WTC11 (cell line): ENCODE data around the gene KAT6B. TPM values are rescaled to one million over a fixed set of nuclear protein-coding genes. Genes with fewer than 3 reads are reported as not detected.

Experiments
- CREB1 ChIP-seq: sonication (generic); formaldehyde crosslinking; IDR thresholded peaks from 2 replicates; pipeline ENCODE4 v1.8.0; 2023; ENCODE audit warnings: mild to moderate bottlenecking, missing genetic modification reagents
- ELF4 ChIP-seq: sonication (generic); formaldehyde crosslinking; IDR thresholded peaks from 2 replicates; pipeline ENCODE4 v1.8.1; 2022; ENCODE audit warnings: low read depth, mild to moderate bottlenecking, moderate library complexity, missing genetic modification reagents
- ETV6 ChIP-seq: sonication (generic); formaldehyde crosslinking; IDR thresholded peaks from 2 replicates; pipeline ENCODE4 v1.8.1; 2022; ENCODE audit warnings: mild to moderate bottlenecking, missing genetic modification reagents
- FOXJ3 ChIP-seq: sonication (generic); formaldehyde crosslinking; IDR thresholded peaks from 2 replicates; pipeline ENCODE4 v1.9.0; 2021; ENCODE audit warnings: missing genetic modification reagents, mild to moderate bottlenecking, borderline replicate concordance
- FOXK1 ChIP-seq: sonication (generic); formaldehyde crosslinking; IDR thresholded peaks from 2 replicates; pipeline ENCODE4 v1.8.0; 2022; ENCODE audit warnings: mild to moderate bottlenecking, moderate library complexity, missing genetic modification reagents
- GABPB1 ChIP-seq: sonication (generic); formaldehyde crosslinking; IDR thresholded peaks from 2 replicates; pipeline ENCODE4 v1.8.1; 2023; ENCODE audit warnings: mild to moderate bottlenecking, missing genetic modification reagents
- GTF2I ChIP-seq: fragments of 250-450 bp; sonication (Bioruptor Pico); conservative IDR thresholded peaks from 2 replicates; pipeline ENCODE4 v1.4.0; 2021; ENCODE audit warnings: mild to moderate bottlenecking
- HMGA2 ChIP-seq: fragments of 250-450 bp; sonication (Bioruptor Pico); IDR thresholded peaks from 2 replicates; pipeline ENCODE4 v1.4.0; 2021; ENCODE audit warnings: mild to moderate bottlenecking, moderate library complexity
- JUN ChIP-seq: sonication (generic); formaldehyde crosslinking; IDR thresholded peaks from 2 replicates; pipeline ENCODE4 v1.8.0; 2023; ENCODE audit warnings: mild to moderate bottlenecking, missing genetic modification reagents
- NFATC4 ChIP-seq: fragments of 250-450 bp; sonication (Bioruptor Pico); IDR thresholded peaks from 2 replicates; pipeline ENCODE4 v1.9.0; 2021; ENCODE audit warnings: mild to moderate bottlenecking
- SMAD3 ChIP-seq: sonication (generic); formaldehyde crosslinking; IDR thresholded peaks from 2 replicates; pipeline ENCODE4 v1.8.0; 2022; ENCODE audit warnings: missing genetic modification reagents, mild to moderate bottlenecking, borderline replicate concordance
- SP1 ChIP-seq: sonication (generic); formaldehyde crosslinking; conservative IDR thresholded peaks from 2 replicates; pipeline ENCODE4 v1.8.1; 2022; ENCODE audit warnings: missing genetic modification reagents
- TEAD4 ChIP-seq: sonication (generic); formaldehyde crosslinking; IDR thresholded peaks from 2 replicates; pipeline ENCODE4 v1.8.0; 2022; ENCODE audit warnings: mild to moderate bottlenecking, missing genetic modification reagents
- ZNF232 ChIP-seq: sonication (generic); formaldehyde crosslinking; IDR thresholded peaks from 2 replicates; pipeline ENCODE4 v1.8.0; 2022; ENCODE audit warnings: mild to moderate bottlenecking, missing genetic modification reagents
- ZNF423 ChIP-seq: fragments of 250-450 bp; sonication (Bioruptor Pico); IDR thresholded peaks from 2 replicates; pipeline ENCODE4 v2.1.2; 2022; ENCODE audit warnings: mild to moderate bottlenecking, moderate library complexity
- ZNF671 ChIP-seq: fragments of 250-450 bp; sonication (Bioruptor Pico); IDR thresholded peaks from 2 replicates; pipeline ENCODE4 v1.8.0; 2021; ENCODE audit warnings: mild to moderate bottlenecking
- total RNA-seq: library from RNA; stranded (reverse); gene quantifications from 3 replicates; pipeline ENCODE4 v1.2.3, GENCODE V29; 2021
- TF ChIP-seq, protein P1 (sequence below): sonication (generic); formaldehyde crosslinking; IDR thresholded peaks from 2 replicates; pipeline ENCODE4 v1.8.1; 2023; ENCODE audit warnings: mild to moderate bottlenecking, missing genetic modification reagents
- TF ChIP-seq, protein P2 (sequence below): fragments of 250-450 bp; sonication (Bioruptor Pico); IDR thresholded peaks from 2 replicates; pipeline ENCODE4 v2.1.2; 2022; ENCODE audit warnings: mild to moderate bottlenecking, moderate library complexity
- TF ChIP-seq, protein P3 (sequence below): sonication (generic); formaldehyde crosslinking; IDR thresholded peaks from 2 replicates; pipeline ENCODE4 v1.8.1; 2022; ENCODE audit warnings: missing genetic modification reagents, borderline replicate concordance
- TF ChIP-seq, protein P4 (sequence below): fragments of 250-450 bp; sonication (Bioruptor Pico); IDR thresholded peaks from 2 replicates; pipeline ENCODE4 v1.9.0; 2021; ENCODE audit warnings: mild to moderate bottlenecking
- TF ChIP-seq, protein P5 (sequence below): sonication (generic); formaldehyde crosslinking; IDR thresholded peaks from 2 replicates; pipeline ENCODE4 v1.8.1; 2023; ENCODE audit warnings: mild to moderate bottlenecking, missing genetic modification reagents
- TF ChIP-seq, protein P6 (sequence below): sonication (generic); formaldehyde crosslinking; IDR thresholded peaks from 2 replicates; pipeline ENCODE4 v1.8.1; 2023; ENCODE audit warnings: mild to moderate bottlenecking, missing genetic modification reagents, moderate library complexity
- TF ChIP-seq, protein P7 (sequence below): fragments of 200-600 bp; IDR thresholded peaks from 2 replicates; pipeline ENCODE4 v1.8.0; 2022; ENCODE audit warnings: antibody characterized with exemption
- TF ChIP-seq, protein P8 (sequence below): sonication (generic); formaldehyde crosslinking; IDR thresholded peaks from 2 replicates; pipeline ENCODE4 v1.8.1; 2022; ENCODE audit warnings: low read depth, mild to moderate bottlenecking, moderate library complexity, missing genetic modification reagents, borderline replicate concordance
- TF ChIP-seq, protein P9 (sequence below): sonication (generic); formaldehyde crosslinking; IDR thresholded peaks from 2 replicates; pipeline ENCODE4 v1.8.0; 2022; ENCODE audit warnings: mild to moderate bottlenecking, missing genetic modification reagents

KAT6B gene
- total RNA-seq, 1 experiment from 2014 or later, result 18.5 TPM

DNA sequence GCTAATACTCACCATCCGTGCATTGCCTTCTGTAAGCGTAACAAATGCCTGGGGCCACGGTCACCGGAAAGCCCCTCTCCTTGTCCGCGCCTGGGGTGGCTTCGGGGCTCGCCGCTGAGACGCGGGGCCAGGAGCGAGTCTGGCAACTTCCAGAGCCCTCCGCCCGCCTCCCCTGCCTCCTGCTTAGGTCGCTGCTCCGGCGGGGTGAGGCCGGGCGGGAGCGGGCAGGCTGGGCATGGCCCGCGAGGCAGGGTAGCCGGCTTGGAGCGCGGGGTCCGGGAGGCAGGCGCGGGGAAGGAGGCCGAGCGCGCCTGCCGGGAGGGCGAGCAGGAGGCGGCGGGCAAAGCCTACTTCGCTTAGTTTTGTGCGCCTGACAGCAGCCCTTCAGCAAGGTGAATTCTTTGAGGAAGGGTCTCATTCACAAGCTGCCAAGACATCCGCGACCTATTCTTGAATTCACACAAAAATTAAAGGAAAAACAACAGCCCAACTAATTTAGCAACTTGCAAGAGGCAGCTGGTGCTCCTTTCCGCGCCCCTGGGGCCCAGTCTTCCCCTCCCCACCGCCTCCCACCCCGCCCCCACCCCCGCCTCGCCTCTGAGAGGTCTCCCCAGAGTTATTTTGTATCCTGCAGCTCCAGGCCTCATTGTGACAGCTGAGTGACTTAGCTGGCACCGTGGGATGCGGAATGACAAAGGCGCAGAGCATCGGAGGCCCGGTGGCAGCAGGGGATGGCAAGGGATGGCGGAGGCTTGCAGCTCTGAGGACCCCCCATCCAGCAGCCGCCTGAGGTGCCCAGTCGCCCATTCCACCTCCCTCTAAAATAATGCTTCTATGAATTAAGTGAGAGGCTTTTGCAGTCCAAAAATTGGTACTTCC is 12.8 kb upstream of the KAT6B start (continued):
- TF ChIP-seq, protein P1, sequence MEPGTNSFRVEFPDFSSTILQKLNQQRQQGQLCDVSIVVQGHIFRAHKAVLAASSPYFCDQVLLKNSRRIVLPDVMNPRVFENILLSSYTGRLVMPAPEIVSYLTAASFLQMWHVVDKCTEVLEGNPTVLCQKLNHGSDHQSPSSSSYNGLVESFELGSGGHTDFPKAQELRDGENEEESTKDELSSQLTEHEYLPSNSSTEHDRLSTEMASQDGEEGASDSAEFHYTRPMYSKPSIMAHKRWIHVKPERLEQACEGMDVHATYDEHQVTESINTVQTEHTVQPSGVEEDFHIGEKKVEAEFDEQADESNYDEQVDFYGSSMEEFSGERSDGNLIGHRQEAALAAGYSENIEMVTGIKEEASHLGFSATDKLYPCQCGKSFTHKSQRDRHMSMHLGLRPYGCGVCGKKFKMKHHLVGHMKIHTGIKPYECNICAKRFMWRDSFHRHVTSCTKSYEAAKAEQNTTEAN (CRISPR knock-in tag), result no peak
- TF ChIP-seq, protein P2, sequence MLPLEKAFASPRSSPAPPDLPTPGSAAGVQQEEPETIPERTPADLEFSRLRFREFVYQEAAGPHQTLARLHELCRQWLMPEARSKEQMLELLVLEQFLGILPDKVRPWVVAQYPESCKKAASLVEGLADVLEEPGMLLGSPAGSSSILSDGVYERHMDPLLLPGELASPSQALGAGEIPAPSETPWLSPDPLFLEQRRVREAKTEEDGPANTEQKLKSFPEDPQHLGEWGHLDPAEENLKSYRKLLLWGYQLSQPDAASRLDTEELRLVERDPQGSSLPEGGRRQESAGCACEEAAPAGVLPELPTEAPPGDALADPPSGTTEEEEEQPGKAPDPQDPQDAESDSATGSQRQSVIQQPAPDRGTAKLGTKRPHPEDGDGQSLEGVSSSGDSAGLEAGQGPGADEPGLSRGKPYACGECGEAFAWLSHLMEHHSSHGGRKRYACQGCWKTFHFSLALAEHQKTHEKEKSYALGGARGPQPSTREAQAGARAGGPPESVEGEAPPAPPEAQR, result no peak
- no peak for TF ChIP-seq JUN (CRISPR knock-in tag)
- no peak for TF ChIP-seq ELF4 (CRISPR knock-in tag)
- TF ChIP-seq, protein P3, sequence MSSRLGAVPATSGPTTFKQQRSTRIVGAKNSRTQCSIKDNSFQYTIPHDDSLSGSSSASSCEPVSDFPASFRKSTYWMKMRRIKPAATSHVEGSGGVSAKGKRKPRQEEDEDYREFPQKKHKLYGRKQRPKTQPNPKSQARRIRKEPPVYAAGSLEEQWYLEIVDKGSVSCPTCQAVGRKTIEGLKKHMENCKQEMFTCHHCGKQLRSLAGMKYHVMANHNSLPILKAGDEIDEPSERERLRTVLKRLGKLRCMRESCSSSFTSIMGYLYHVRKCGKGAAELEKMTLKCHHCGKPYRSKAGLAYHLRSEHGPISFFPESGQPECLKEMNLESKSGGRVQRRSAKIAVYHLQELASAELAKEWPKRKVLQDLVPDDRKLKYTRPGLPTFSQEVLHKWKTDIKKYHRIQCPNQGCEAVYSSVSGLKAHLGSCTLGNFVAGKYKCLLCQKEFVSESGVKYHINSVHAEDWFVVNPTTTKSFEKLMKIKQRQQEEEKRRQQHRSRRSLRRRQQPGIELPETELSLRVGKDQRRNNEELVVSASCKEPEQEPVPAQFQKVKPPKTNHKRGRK (CRISPR knock-in tag), result no peak
- no peak for TF ChIP-seq ZNF671 (CRISPR knock-in tag)
- TF ChIP-seq FOXK1 (CRISPR knock-in tag), result peak; percentile 40; the same call in 1 of the 2 replicates
- no peak for TF ChIP-seq CREB1
- TF ChIP-seq, protein P4, sequence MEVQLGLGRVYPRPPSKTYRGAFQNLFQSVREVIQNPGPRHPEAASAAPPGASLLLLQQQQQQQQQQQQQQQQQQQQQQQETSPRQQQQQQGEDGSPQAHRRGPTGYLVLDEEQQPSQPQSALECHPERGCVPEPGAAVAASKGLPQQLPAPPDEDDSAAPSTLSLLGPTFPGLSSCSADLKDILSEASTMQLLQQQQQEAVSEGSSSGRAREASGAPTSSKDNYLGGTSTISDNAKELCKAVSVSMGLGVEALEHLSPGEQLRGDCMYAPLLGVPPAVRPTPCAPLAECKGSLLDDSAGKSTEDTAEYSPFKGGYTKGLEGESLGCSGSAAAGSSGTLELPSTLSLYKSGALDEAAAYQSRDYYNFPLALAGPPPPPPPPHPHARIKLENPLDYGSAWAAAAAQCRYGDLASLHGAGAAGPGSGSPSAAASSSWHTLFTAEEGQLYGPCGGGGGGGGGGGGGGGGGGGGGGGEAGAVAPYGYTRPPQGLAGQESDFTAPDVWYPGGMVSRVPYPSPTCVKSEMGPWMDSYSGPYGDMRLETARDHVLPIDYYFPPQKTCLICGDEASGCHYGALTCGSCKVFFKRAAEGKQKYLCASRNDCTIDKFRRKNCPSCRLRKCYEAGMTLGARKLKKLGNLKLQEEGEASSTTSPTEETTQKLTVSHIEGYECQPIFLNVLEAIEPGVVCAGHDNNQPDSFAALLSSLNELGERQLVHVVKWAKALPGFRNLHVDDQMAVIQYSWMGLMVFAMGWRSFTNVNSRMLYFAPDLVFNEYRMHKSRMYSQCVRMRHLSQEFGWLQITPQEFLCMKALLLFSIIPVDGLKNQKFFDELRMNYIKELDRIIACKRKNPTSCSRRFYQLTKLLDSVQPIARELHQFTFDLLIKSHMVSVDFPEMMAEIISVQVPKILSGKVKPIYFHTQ, result no peak
- TF ChIP-seq ETV6 (CRISPR knock-in tag), result 0 out of 2 replicates have a peak, but pooled peaks have one; percentile 28
- TF ChIP-seq FOXJ3 (CRISPR knock-in tag), result no peak
- TF ChIP-seq, protein P5, sequence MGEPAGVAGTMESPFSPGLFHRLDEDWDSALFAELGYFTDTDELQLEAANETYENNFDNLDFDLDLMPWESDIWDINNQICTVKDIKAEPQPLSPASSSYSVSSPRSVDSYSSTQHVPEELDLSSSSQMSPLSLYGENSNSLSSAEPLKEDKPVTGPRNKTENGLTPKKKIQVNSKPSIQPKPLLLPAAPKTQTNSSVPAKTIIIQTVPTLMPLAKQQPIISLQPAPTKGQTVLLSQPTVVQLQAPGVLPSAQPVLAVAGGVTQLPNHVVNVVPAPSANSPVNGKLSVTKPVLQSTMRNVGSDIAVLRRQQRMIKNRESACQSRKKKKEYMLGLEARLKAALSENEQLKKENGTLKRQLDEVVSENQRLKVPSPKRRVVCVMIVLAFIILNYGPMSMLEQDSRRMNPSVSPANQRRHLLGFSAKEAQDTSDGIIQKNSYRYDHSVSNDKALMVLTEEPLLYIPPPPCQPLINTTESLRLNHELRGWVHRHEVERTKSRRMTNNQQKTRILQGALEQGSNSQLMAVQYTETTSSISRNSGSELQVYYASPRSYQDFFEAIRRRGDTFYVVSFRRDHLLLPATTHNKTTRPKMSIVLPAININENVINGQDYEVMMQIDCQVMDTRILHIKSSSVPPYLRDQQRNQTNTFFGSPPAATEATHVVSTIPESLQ (CRISPR knock-in tag), result no peak
- TF ChIP-seq, protein P6, sequence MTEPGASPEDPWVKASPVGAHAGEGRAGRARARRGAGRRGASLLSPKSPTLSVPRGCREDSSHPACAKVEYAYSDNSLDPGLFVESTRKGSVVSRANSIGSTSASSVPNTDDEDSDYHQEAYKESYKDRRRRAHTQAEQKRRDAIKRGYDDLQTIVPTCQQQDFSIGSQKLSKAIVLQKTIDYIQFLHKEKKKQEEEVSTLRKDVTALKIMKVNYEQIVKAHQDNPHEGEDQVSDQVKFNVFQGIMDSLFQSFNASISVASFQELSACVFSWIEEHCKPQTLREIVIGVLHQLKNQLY (CRISPR knock-in tag), result no peak
- TF ChIP-seq, protein P7, sequence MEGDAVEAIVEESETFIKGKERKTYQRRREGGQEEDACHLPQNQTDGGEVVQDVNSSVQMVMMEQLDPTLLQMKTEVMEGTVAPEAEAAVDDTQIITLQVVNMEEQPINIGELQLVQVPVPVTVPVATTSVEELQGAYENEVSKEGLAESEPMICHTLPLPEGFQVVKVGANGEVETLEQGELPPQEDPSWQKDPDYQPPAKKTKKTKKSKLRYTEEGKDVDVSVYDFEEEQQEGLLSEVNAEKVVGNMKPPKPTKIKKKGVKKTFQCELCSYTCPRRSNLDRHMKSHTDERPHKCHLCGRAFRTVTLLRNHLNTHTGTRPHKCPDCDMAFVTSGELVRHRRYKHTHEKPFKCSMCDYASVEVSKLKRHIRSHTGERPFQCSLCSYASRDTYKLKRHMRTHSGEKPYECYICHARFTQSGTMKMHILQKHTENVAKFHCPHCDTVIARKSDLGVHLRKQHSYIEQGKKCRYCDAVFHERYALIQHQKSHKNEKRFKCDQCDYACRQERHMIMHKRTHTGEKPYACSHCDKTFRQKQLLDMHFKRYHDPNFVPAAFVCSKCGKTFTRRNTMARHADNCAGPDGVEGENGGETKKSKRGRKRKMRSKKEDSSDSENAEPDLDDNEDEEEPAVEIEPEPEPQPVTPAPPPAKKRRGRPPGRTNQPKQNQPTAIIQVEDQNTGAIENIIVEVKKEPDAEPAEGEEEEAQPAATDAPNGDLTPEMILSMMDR, result no peak
- peak; percentile 63; the same call in 1 of the 2 replicates for TF ChIP-seq SMAD3 (CRISPR knock-in tag)
- no peak for TF ChIP-seq HMGA2 (CRISPR knock-in tag)
- TF ChIP-seq, protein P8, sequence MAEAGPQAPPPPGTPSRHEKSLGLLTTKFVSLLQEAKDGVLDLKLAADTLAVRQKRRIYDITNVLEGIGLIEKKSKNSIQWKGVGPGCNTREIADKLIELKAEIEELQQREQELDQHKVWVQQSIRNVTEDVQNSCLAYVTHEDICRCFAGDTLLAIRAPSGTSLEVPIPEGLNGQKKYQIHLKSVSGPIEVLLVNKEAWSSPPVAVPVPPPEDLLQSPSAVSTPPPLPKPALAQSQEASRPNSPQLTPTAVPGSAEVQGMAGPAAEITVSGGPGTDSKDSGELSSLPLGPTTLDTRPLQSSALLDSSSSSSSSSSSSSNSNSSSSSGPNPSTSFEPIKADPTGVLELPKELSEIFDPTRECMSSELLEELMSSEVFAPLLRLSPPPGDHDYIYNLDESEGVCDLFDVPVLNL (CRISPR knock-in tag), result no peak
- TF ChIP-seq, protein P9, sequence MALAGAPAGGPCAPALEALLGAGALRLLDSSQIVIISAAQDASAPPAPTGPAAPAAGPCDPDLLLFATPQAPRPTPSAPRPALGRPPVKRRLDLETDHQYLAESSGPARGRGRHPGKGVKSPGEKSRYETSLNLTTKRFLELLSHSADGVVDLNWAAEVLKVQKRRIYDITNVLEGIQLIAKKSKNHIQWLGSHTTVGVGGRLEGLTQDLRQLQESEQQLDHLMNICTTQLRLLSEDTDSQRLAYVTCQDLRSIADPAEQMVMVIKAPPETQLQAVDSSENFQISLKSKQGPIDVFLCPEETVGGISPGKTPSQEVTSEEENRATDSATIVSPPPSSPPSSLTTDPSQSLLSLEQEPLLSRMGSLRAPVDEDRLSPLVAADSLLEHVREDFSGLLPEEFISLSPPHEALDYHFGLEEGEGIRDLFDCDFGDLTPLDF (CRISPR knock-in tag), result no peak
- no peak for TF ChIP-seq TEAD4 (CRISPR knock-in tag)
- no peak for TF ChIP-seq ZNF423 (CRISPR knock-in tag)
- TF ChIP-seq SP1 (CRISPR knock-in tag), result no peak
- no peak for TF ChIP-seq GTF2I
- peak; percentile 51; the same call in 1 of the 2 replicates for TF ChIP-seq ZNF232
- TF ChIP-seq GABPB1 (CRISPR knock-in tag), result no peak
- no peak for TF ChIP-seq NFATC4 (CRISPR knock-in tag)
